GM12873 (cell line): ENCODE data around the gene GUCY1A2.

Experiments used
- TF ChIP-seq, protein P1 (sequence below): IDR thresholded peaks from 2 replicates; pipeline ENCODE4 v1.5.1; 2012; ENCODE audit warnings: low read depth, mild to moderate bottlenecking, moderate library complexity, low read length, control low read depth; ENCODE audit not compliant: insufficient read depth; ENCODE audit errors: missing control alignments

GUCY1A2 gene

GRCh38 chr11:106840947-106841346 is 177.3 kb downstream of the GUCY1A2 start:
- TF ChIP-seq, protein P1, sequence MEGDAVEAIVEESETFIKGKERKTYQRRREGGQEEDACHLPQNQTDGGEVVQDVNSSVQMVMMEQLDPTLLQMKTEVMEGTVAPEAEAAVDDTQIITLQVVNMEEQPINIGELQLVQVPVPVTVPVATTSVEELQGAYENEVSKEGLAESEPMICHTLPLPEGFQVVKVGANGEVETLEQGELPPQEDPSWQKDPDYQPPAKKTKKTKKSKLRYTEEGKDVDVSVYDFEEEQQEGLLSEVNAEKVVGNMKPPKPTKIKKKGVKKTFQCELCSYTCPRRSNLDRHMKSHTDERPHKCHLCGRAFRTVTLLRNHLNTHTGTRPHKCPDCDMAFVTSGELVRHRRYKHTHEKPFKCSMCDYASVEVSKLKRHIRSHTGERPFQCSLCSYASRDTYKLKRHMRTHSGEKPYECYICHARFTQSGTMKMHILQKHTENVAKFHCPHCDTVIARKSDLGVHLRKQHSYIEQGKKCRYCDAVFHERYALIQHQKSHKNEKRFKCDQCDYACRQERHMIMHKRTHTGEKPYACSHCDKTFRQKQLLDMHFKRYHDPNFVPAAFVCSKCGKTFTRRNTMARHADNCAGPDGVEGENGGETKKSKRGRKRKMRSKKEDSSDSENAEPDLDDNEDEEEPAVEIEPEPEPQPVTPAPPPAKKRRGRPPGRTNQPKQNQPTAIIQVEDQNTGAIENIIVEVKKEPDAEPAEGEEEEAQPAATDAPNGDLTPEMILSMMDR, result no peak

- TF ChIP-seq, protein P1, result no peak
These were observed 178.1 kb downstream of the GUCY1A2 start for GRCh38 chr11:106840146-106840545.

GRCh38 chr11:106834567-106834966 is 183.7 kb downstream of the GUCY1A2 start:
- TF ChIP-seq, protein P1, result no peak

DNA sequence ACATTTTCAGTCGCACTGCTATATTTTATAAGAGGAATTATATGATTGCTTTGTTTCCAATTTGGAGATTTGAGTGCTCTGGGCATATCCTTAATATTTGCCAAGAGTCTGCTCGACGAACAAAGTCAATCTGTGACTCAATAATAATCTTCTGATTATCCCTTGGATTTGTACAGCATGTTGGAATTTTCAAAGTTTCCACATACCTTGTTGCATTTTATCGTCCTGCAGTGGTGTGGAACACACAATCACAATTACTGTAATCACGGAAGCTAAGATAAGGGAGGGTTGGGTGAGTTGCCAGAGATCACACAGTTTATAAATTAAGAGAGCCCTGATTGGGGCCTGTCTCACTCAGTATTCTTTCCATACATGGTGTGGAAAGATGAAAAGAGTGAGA is 189.3 kb downstream of the GUCY1A2 start:
- TF ChIP-seq, protein P1, result no peak

DNA sequence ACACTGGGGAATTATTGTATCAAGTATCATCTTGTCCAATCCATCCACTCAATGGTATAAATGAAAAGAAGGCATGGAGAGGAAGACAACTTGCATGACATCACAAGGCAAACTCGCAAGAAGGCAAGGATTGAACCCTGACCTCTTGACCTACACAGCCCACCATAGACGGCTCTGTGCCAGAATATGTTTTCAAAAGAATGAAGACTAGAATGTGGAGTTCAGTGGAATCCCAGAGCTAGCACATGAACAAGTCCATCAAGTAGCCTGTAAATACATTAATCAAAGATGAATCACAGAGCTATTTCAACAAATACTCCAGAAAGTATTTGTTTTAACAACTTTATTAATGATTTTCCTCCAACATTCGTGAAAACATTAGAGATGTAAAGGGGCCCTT is 189.7 kb downstream of the GUCY1A2 start:
- TF ChIP-seq, protein P1, result no peak

DNA sequence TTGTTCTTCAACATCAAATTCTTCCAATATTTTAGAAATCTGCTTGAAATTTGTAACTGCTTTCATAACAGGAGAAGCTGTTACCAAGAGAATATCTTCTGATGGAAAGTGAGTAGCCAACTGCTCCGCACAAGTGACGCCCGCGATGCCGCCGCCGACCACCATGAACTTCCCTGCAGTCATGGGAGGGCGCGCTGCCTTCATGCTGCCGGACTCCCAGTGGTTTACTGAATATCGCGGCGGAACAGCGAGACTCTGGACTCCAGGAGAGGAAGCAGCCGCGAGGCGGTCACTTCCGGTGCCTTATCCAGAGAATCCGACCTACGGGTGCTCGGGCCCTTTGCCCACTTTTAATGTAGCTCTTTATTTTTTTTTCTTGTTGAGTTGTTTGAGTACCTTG is 190.6 kb downstream of the GUCY1A2 start:
- TF ChIP-seq, protein P1, result no peak

DNA sequence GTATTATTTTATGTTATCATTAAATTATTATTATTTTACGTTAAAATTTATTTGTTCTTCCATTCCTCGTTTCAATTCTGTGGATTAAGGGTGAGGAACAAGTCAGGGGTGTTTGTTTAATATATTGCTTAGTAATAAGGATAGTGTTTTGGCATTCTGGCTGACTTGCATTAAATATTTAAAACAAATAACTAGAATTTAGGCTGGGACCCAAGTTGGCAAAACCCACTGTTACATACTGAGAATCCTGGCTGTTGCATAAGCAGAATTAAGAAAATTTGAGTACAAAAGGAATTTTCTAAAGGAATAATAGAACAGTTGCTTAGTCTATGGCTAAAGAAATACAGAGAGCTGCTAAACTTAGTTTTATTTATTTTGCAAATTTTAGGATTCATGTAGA is 196.4 kb downstream of the GUCY1A2 start:
- TF ChIP-seq, protein P1, result no peak
